WERI-Rb-1 (cell line): ENCODE data around the gene NR6A1.

ENCODE experiments used
- DNase-seq: peaks from one replicate; pipeline ENCODE4 v3.0.0-alpha.2; 2020
- H3K27ac ChIP-seq: fragments of 250-450 bp; sonication (Bioruptor Pico); 2 replicates; pipeline ENCODE4 v1.5.1; 2020; ENCODE audit warnings: mild to moderate bottlenecking, moderate library complexity
- H3K27me3 ChIP-seq: fragments of 250-450 bp; sonication (Bioruptor Pico); 2 replicates; pipeline ENCODE4 v1.5.1; 2021; ENCODE audit warnings: mild to moderate bottlenecking, low read depth, moderate library complexity; ENCODE audit not compliant: insufficient read depth, severe bottlenecking
- H3K36me3 ChIP-seq: fragments of 250-450 bp; sonication (Bioruptor Pico); 2 replicates; pipeline ENCODE4 v1.5.1; 2020; ENCODE audit warnings: mild to moderate bottlenecking, moderate library complexity
- H3K4me3 ChIP-seq: 2 replicates; pipeline ENCODE4 v1.5.1; 2011; ENCODE audit warnings: low read depth, mild to moderate bottlenecking, control low read depth, low read length
- H3K9me3 ChIP-seq: fragments of 250-450 bp; sonication (Bioruptor Pico); 2 replicates; pipeline ENCODE4 v1.5.1; 2021; ENCODE audit warnings: mild to moderate bottlenecking, moderate library complexity; ENCODE audit not compliant: severe bottlenecking
- CTCF ChIP-seq: IDR thresholded peaks from 2 replicates; pipeline ENCODE4 v1.5.1; 2011; ENCODE audit warnings: low read depth, mild to moderate bottlenecking, control low read depth, inconsistent platforms, low read length

NR6A1 gene

GRCh38 chr9:124555043-124555442 is 216.1 kb downstream of the NR6A1 start:
- Histone ChIP-seq H3K27me3 (no peaks in the 10 kb centered on the region), H3K36me3 (peaks cover 31% of the 10 kb centered on the region), H3K27ac (no peak overlapping the region), H3K4me3 (no peak overlapping the region), H3K9me3 (no peaks in the 10 kb centered on the region)
- TF ChIP-seq CTCF, result no peak
- DNase-seq, result no peak

GRCh38 chr9:124553738-124554137 is 217.4 kb downstream of the NR6A1 start:
- Histone ChIP-seq H3K36me3 (peaks cover 31% of the 10 kb centered on the region), H3K27me3 (no peaks in the 10 kb centered on the region), H3K9me3 (no peaks in the 10 kb centered on the region), H3K27ac (no peak overlapping the region), H3K4me3 (no peak overlapping the region)
- TF ChIP-seq CTCF, result no peak
- no peak for DNase-seq

- no peak for DNase-seq
- no peak for TF ChIP-seq CTCF
- Histone ChIP-seq H3K27me3 (no peaks in the 10 kb centered on the region), H3K4me3 (no peak overlapping the region), H3K9me3 (no peaks in the 10 kb centered on the region), H3K27ac (no peak overlapping the region), H3K36me3 (peaks cover 31% of the 10 kb centered on the region)
Measured at GRCh38 chr9:124552273-124552605, 218.9 kb downstream of the NR6A1 start.

GRCh38 chr9:124551472-124552272 is 219.4 kb downstream of the NR6A1 start:
- peaks cover 31% of the 10 kb centered on the region for H3K36me3 ChIP-seq
- H3K27ac ChIP-seq, result no peak overlapping the region
- no peaks in the 10 kb centered on the region for H3K9me3 ChIP-seq
- peak; percentile 79 for DNase-seq
- peak; percentile 84 for TF ChIP-seq CTCF
- no peak overlapping the region for H3K4me3 ChIP-seq
- H3K27me3 ChIP-seq, result no peaks in the 10 kb centered on the region

- no peak for TF ChIP-seq CTCF
- Histone ChIP-seq H3K27ac (no peak overlapping the region), H3K36me3 (peaks cover 31% of the 10 kb centered on the region), H3K9me3 (no peaks in the 10 kb centered on the region), H3K27me3 (no peaks in the 10 kb centered on the region), H3K4me3 (no peak overlapping the region)
- DNase-seq, result no peak
Measured at GRCh38 chr9:124550072-124550471, 221.0 kb downstream of the NR6A1 start.

- TF ChIP-seq CTCF, result no peak
- Histone ChIP-seq H3K4me3 (no peak overlapping the region), H3K9me3 (no peaks in the 10 kb centered on the region), H3K27ac (no peak overlapping the region), H3K36me3 (peaks cover 29% of the 10 kb centered on the region), H3K27me3 (no peaks in the 10 kb centered on the region)
- DNase-seq, result no peak
Measured at GRCh38 chr9:124549016-124549415, 222.1 kb downstream of the NR6A1 start.
